Measurements from ENCODE around the gene BICD1.
A peak's percentile ranks its signal among the peaks of the same experiment; 100 is the strongest.

Gene BICD1

GRCh38 chr12:32104572-32105355 is 1.9 kb upstream of the BICD1 start:
- DNase-seq (ENCODE audit: low read depth): no peak

- DNase-seq (ENCODE audit: low read depth): no peak
These were observed 596 bp upstream of the BICD1 start for GRCh38 chr12:32105986-32106516.

GRCh38 chr12:32107359-32108267 is 966 bp downstream of the BICD1 start:
- DNase-seq (ENCODE audit: low read depth): no peak

GRCh38 chr12:32108787-32109186 is 2.1 kb downstream of the BICD1 start:
- no peak for DNase-seq (ENCODE audit: low read depth)

DNA sequence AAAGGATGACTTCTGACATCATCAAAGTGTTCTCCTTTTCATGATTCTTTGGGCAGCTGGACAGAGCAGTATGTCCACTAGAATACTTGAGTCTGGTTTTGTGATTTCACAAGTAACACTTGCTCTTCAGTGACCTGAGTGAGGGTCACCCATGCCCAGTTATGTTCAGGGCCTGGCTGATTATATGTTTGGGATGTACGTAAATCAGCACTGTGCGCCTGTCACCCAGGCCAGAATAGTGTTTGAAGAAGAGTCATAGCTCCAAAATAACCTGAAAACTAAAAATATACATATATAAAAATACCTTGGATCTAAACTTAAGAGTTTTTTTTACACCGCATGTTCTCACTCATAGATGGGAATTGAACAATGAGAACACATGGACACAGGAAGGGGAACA is 3.8 kb downstream of the BICD1 start:
- no peak for DNase-seq (ENCODE audit: low read depth)

- no peak for DNase-seq (ENCODE audit: low read depth)
These were observed 4.3 kb downstream of the BICD1 start for GRCh38 chr12:32110942-32111341.

- peak; percentile 98 for DNase-seq (ENCODE audit: low read depth)
These were observed 8.9 kb downstream of the BICD1 start for GRCh38 chr12:32115404-32116104.

GRCh38 chr12:32116897-32117296 is 10.2 kb downstream of the BICD1 start:
- no peak for DNase-seq (ENCODE audit: low read depth)

DNA sequence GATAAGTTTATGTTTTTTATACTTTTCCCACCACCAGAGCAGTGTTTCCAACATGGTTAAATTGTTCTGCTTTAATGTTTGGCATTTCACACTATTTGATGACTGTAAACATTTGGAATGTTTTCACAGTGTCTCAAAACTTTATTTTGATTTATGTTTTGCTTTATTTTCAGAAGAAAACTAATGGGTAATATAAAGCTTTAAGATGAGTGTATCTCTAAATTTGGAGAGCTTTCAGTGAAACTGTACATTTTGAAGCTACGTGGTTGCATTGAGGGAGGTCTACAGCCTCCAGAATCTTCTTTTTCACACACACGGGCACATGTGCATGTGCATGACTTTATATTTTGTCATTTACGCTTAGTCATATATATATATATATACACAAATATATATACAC is 10.7 kb downstream of the BICD1 start:
- no peak for DNase-seq (ENCODE audit: low read depth)

- no peak for DNase-seq (ENCODE audit: low read depth)
These were observed 12.2 kb downstream of the BICD1 start for GRCh38 chr12:32118806-32119205.

GRCh38 chr12:32120419-32120818 is 13.8 kb downstream of the BICD1 start:
- no peak for DNase-seq (ENCODE audit: low read depth)

DNA sequence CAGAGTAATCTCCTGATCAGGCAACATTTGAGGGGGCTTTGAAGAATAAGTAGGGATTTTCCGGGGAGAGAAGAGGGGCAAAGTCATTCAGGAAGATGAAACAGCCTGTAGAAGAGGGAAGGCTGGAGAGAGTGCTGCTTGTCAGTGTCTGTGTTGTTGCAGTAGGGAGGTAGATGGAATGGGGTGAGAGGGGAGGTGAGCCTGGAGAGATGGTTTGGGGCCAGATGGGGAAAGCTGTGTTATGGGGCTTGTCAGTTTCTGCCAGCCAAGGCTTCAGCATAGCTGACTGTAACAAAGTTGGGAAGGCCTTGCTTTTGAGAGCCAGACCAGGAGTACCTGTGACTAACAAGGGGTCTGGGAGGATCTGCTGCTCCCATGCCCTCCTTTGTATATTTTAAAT is 18.0 kb downstream of the BICD1 start:
- DNase-seq (ENCODE audit: low read depth): no peak

- no peak for DNase-seq (ENCODE audit: low read depth)
These were observed 18.9 kb downstream of the BICD1 start for GRCh38 chr12:32125455-32126084.

DNA sequence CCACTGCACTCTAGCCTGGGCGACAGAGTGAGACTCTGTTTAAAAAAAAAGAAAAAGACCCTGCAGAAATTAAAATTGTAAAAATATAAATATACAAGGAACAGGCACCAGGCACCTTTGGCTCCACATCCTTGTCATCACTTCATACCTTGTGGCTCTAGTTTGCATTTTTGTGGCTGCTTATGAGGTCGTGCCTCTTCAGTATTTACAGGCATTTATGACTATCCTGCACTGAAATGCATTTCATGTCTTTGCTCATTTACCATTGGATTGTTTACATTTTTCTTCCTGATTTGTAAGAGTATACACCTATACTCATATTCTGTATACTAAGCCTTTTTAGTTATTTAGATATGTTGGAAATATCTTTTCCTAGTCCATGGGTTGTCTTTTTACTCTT is 20.1 kb downstream of the BICD1 start:
- DNase-seq (ENCODE audit: low read depth): no peak

DNA sequence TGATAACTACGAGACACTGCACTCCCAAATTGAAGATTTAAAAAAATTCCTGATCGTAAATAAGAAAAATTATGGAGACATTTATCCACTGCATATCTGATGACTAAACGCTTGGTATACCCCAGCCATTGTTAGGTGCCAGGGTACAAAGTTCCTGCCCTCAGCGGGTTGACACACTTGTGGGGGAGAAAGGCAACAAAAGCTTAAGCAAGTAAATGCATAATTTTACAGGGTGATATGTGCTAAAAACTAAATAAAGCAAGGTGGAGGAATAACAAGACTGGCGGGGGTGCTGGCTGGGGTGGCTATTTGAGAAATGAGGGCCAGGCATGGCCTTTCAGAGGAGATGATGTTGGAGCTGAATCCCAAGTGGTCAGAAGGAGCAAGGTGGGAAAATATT is 25.0 kb downstream of the BICD1 start:
- no peak for DNase-seq (ENCODE audit: low read depth)

- DNase-seq (ENCODE audit: low read depth): no peak
These were observed 27.6 kb downstream of the BICD1 start for GRCh38 chr12:32134101-32134888.

- no peak for DNase-seq (ENCODE audit: low read depth)
These were observed 29.3 kb downstream of the BICD1 start for GRCh38 chr12:32135967-32136366.

- DNase-seq (ENCODE audit: low read depth): no peak
These were observed 29.8 kb downstream of the BICD1 start for GRCh38 chr12:32136404-32136803.

GRCh38 chr12:32139064-32139421 is 32.4 kb downstream of the BICD1 start:
- no peak for DNase-seq (ENCODE audit: low read depth)

DNA sequence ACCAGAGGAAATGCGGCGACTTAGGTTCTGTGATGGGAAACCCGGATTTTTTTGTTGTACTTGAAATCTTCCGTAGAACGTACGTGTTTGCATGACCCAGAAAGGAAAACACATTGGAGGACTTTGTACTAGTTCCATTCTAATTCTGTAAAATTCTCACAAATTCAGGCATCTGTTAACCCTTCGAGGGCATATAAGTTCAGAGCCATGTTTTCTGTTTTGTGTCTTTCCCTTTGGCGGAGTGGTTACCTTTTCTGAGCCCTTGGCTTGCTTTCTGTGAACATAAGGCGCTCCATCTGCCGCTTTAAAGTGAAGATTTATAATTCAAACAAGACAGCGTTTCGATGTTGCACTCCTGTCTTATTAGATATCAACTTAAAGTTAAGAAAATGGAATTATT is 34.2 kb downstream of the BICD1 start:
- no peak for DNase-seq (ENCODE audit: low read depth)

DNA sequence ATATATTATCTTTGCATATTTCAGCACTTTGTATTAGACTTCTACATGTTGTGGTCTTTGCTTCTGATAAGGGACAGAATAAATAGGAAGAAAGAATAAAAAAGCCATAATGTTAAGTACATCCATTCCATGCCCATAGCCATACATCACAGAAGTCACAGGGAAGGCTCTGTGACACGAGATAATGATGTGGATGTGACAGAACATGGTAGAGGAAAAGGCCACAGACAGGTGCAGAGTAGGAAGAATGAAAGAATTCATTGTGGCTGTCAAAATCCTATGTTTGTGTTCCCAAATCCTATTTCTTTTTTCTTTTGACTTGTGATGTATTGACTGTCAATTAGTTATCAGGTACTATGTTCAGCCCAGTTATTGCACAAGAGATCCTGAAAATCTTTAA is 38.4 kb downstream of the BICD1 start:
- no peak for DNase-seq (ENCODE audit: low read depth)

Measured in fibroblast of the conjunctiva (primary cell).